ENCODE measurements around the gene PRKN.

DNA sequence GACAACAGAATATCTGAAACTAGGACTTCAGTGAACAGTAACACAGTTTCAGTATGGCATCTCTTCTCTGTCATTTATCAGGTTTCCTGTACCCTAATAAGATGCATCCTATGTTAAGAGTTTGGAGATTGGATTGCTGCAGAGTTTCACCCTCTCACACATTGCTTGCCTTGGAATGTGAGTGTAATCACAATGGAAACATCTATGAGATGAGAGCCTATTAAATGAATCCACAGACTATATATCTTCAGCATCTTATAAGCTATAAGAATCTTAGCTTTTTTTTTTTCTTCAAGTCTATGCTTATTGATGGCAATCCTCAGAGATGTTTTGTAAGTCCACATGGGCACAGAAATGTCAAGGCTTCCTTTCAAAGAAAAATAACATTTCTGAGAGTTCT lies 292.5 kb downstream of the PRKN start:
- TF ChIP-seq, protein P1, sequence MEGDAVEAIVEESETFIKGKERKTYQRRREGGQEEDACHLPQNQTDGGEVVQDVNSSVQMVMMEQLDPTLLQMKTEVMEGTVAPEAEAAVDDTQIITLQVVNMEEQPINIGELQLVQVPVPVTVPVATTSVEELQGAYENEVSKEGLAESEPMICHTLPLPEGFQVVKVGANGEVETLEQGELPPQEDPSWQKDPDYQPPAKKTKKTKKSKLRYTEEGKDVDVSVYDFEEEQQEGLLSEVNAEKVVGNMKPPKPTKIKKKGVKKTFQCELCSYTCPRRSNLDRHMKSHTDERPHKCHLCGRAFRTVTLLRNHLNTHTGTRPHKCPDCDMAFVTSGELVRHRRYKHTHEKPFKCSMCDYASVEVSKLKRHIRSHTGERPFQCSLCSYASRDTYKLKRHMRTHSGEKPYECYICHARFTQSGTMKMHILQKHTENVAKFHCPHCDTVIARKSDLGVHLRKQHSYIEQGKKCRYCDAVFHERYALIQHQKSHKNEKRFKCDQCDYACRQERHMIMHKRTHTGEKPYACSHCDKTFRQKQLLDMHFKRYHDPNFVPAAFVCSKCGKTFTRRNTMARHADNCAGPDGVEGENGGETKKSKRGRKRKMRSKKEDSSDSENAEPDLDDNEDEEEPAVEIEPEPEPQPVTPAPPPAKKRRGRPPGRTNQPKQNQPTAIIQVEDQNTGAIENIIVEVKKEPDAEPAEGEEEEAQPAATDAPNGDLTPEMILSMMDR (IDR thresholded peaks at IDR 0.05): no peak
- TF ChIP-seq POLR2A (IDR thresholded peaks at IDR 0.05): no peak
